PC-3 (cell line): ENCODE measurements around the gene RBM18. TPM values are rescaled to one million over a fixed set of nuclear protein-coding genes. Genes with fewer than 3 reads are reported as not detected.

ENCODE experiments used
- ATAC-seq: fragments of 200-7000 bp; cut with Tn5 transposase; 2 replicates; pipeline ENCODE4 v1.9.1; 2020; ENCODE audit warnings: mild to moderate bottlenecking, moderate library complexity
- BruUV-seq: library from RNA; stranded (reverse); fragments of 400-500 nt; replicated peaks from 2 replicates; lab custom pipeline; 2021; lab: Mats Ljungman, UMichigan
- CTCF ChIA-PET: fragments of 300-600 bp; sonication (Branson Sonifier 250); formaldehyde crosslinking; loops from one replicate; lab custom pipeline; 2022; ENCODE audit warnings: antibody characterized with exemption; lab: Charles Lee
- POLR2A ChIA-PET: fragments of 300-600 bp; sonication (Branson Sonifier 250); formaldehyde crosslinking; loops from one replicate; lab custom pipeline; 2022; ENCODE audit warnings: antibody characterized with exemption; ENCODE audit not compliant: unreplicated experiment; lab: Charles Lee
- DNase-seq: peaks from one replicate; pipeline ENCODE4 v3.0.0-alpha.2; 2015
- H2AFZ ChIP-seq: fragments of 300-600 bp; sonication (generic); 2 replicates; pipeline ENCODE4 v1.6.0; 2016; ENCODE audit warnings: antibody characterized with exemption, low read length
- H3F3A ChIP-seq: fragments of 300-600 bp; sonication (generic); one replicate; pipeline ENCODE4 v1.6.0; 2017; ENCODE audit warnings: antibody characterized with exemption, low read length, control low read depth, mild to moderate bottlenecking; ENCODE audit not compliant: unreplicated experiment
- H3K27ac ChIP-seq: fragments of 300-600 bp; sonication (generic); 2 replicates; pipeline ENCODE4 v1.5.1; 2016; ENCODE audit warnings: mild to moderate bottlenecking, low read length
- H3K27me3 ChIP-seq: fragments of 300-600 bp; sonication (generic); 2 replicates; pipeline ENCODE4 v1.6.1; 2016; ENCODE audit warnings: low read length, mixed read lengths
- H3K36me3 ChIP-seq: fragments of 300-600 bp; sonication (generic); 2 replicates; pipeline ENCODE4 v1.6.1; 2016; ENCODE audit warnings: low read depth, mixed run types, low read length, mixed read lengths
- H3K4me1 ChIP-seq: fragments of 300-600 bp; sonication (generic); 2 replicates; pipeline ENCODE4 v1.5.1; 2016; ENCODE audit warnings: low read length; ENCODE audit not compliant: insufficient read depth
- H3K4me2 ChIP-seq: fragments of 300-600 bp; sonication (generic); 2 replicates; pipeline ENCODE4 v1.6.0; 2016; ENCODE audit warnings: low read length
- H3K4me3 ChIP-seq: fragments of 300-600 bp; sonication (generic); 2 replicates; pipeline ENCODE4 v1.5.1; 2016; ENCODE audit warnings: mild to moderate bottlenecking, low read length, mixed read lengths
- H3K79me2 ChIP-seq: fragments of 300-600 bp; sonication (generic); 2 replicates; pipeline ENCODE4 v1.6.1; 2017; ENCODE audit warnings: low read length, mixed read lengths
- H3K9ac ChIP-seq: fragments of 300-600 bp; sonication (generic); 2 replicates; pipeline ENCODE4 v1.6.0; 2016; ENCODE audit warnings: mild to moderate bottlenecking, low read length
- H3K9me2 ChIP-seq: fragments of 300-600 bp; sonication (generic); replicated peaks from 2 replicates; pipeline ENCODE4 v1.6.1; 2016; ENCODE audit warnings: mixed run types, low read length, mixed read lengths
- H3K9me3 ChIP-seq: fragments of 300-600 bp; sonication (generic); 2 replicates; pipeline ENCODE4 v1.6.1; 2016; ENCODE audit warnings: low read length, mixed read lengths
- H4K20me1 ChIP-seq: fragments of 300-600 bp; sonication (generic); 2 replicates; pipeline ENCODE4 v1.6.1; 2016; ENCODE audit warnings: low read length, mixed read lengths
- CTCF ChIP-seq: fragments of 300-600 bp; sonication (generic); conservative IDR thresholded peaks from 2 replicates; pipeline ENCODE4 v1.5.1; 2017; ENCODE audit warnings: antibody characterized with exemption, low read depth, mild to moderate bottlenecking, low read length
- EZH2 ChIP-seq: fragments of 300-600 bp; sonication (generic); IDR thresholded peaks from one replicate; pipeline ENCODE4 v1.6.1; 2017; ENCODE audit warnings: antibody characterized with exemption, mild to moderate bottlenecking, low read length; ENCODE audit not compliant: unreplicated experiment
- EZH2phosphoT487 ChIP-seq: fragments of 300-600 bp; sonication (generic); IDR thresholded peaks from 2 replicates; pipeline ENCODE4 v1.6.1; 2018; ENCODE audit warnings: mild to moderate bottlenecking, antibody characterized with exemption, low read length, borderline replicate concordance
- intact Hi-C: fragments of 100-400 bp; cut with micrococcal nuclease; formaldehyde crosslinking; loops from 2 replicates; pipeline ENCODE4 v1.9.0; 2023
- total RNA-seq: library from RNA; depleted of rRNA; stranded (reverse); fragments of >200 nt; gene quantifications from 2 replicates; pipeline ENCODE4 v1.2.3, GENCODE V29; 2014

The RBM18 gene
- total RNA-seq, 1 experiment from 2014 or later: 8.3 TPM

- Histone ChIP-seq H3K4me1 (no peaks in the 10 kb centered on the region), H3K9ac (no peak overlapping the region), H3K79me2 (no peaks in the 10 kb centered on the region), H3K9me3 (no peaks in the 10 kb centered on the region), H3K27ac (no peak overlapping the region), H3K9me2 (no peaks in the 10 kb centered on the region), H3F3A (no peaks in the 10 kb centered on the region), H3K27me3 (no peaks in the 10 kb centered on the region), H4K20me1 (no peaks in the 10 kb centered on the region), H2AFZ (no peak overlapping the region), H3K36me3 (peaks cover 11% of the 10 kb centered on the region; the same call in 1 of the 2 replicates), H3K4me3 (no peak overlapping the region), H3K4me2 (no peak overlapping the region)
- ChIA-PET CTCF (no interaction called here), POLR2A (no interaction called here)
- TF ChIP-seq EZH2 (no peak), CTCF (no peak), EZH2phosphoT487 (no peak)
- BruUV-seq: no TSS peak
- ATAC-seq (no peak), DNase-seq (no peak)
- intact Hi-C loops: no loop called here
Measured at GRCh38 chr9:122294531-122294930, 29.9 kb upstream of the RBM18 start.

GRCh38 chr9:122291458-122291857 is 26.8 kb upstream of the RBM18 start:
- BruUV-seq: no TSS peak
- H3K36me3 ChIP-seq: peaks cover 16% of the 10 kb centered on the region
- CTCF ChIA-PET: no interaction called here

More at GRCh38 chr9:122291458-122291857, 26.8 kb upstream of the RBM18 start:
- H3K27me3 ChIP-seq: no peaks in the 10 kb centered on the region
- H3K4me3 ChIP-seq: no peak overlapping the region
- POLR2A ChIA-PET: interaction anchor here (0.6 kb wide), 1 partner anchor 37 kb away, joined by 12 read pairs; no protein-coding TSS in a partner anchor
- H3K79me2 ChIP-seq: no peaks in the 10 kb centered on the region
- TF ChIP-seq EZH2: no peak
- no peak for TF ChIP-seq CTCF
- no peak for TF ChIP-seq EZH2phosphoT487
- intact Hi-C loops: no loop called here
- no peaks in the 10 kb centered on the region for H3K9me3 ChIP-seq
- H3K27ac ChIP-seq: no peak overlapping the region
- H3K9me2 ChIP-seq: no peaks in the 10 kb centered on the region
- no peaks in the 10 kb centered on the region for H3K4me1 ChIP-seq
- no peaks in the 10 kb centered on the region for H3F3A ChIP-seq
- H3K4me2 ChIP-seq: no peak overlapping the region
- ATAC-seq (no peak), DNase-seq (no peak)
- no peak overlapping the region for H2AFZ ChIP-seq
- H3K9ac ChIP-seq: no peak overlapping the region
- no peaks in the 10 kb centered on the region for H4K20me1 ChIP-seq
